Adrenal gland (tissue), 5 donors: ENCODE data around the gene PTGIS.

Experiments
- POLR2A ChIP-seq, 2 donors: fragments of 450-650 bp; IDR thresholded peaks; one replicate each; pipeline ENCODE4 v1.6.1; 2017; ENCODE audit warnings: antibody characterized with exemption in 2 of 2, mild to moderate bottlenecking in 2 of 2, moderate library complexity in 1 of 2
- TF ChIP-seq, protein P1 (sequence below), 6 experiments: fragments of 450-650 bp in 4 of 6; fragments of 200-600 bp in 2 of 6; sonication (generic) in 1 of 6; IDR thresholded peaks; 1 replicate in 5 of 6; 2 replicates in 1 of 6; pipeline versions ENCODE4 v1.5.1 to v1.8.0; 2016 to 2021; ENCODE audit warnings: antibody characterized with exemption in 6 of 6, mild to moderate bottlenecking in 2 of 6, moderate library complexity in 1 of 6
- donor health status: DM: no; HTN: no; CAD: no.

- no peak for TF ChIP-seq POLR2A (IDR thresholded peaks at IDR 0.05)
- TF ChIP-seq, protein P1, sequence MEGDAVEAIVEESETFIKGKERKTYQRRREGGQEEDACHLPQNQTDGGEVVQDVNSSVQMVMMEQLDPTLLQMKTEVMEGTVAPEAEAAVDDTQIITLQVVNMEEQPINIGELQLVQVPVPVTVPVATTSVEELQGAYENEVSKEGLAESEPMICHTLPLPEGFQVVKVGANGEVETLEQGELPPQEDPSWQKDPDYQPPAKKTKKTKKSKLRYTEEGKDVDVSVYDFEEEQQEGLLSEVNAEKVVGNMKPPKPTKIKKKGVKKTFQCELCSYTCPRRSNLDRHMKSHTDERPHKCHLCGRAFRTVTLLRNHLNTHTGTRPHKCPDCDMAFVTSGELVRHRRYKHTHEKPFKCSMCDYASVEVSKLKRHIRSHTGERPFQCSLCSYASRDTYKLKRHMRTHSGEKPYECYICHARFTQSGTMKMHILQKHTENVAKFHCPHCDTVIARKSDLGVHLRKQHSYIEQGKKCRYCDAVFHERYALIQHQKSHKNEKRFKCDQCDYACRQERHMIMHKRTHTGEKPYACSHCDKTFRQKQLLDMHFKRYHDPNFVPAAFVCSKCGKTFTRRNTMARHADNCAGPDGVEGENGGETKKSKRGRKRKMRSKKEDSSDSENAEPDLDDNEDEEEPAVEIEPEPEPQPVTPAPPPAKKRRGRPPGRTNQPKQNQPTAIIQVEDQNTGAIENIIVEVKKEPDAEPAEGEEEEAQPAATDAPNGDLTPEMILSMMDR (IDR thresholded peaks at IDR 0.05), result no peak
These were observed 27.7 kb downstream of the PTGIS start for GRCh38 chr20:49540232-49540620.
